8988T (cell line): ENCODE measurements around the gene RGS7.
"Not testable (repeated sequence)": the region's sequence is repeated elsewhere in the genome, so short reads cannot be mapped to it uniquely, and the experiment has no call there.

Source experiments
- DNase-seq: peaks from one replicate; pipeline ENCODE4 v3.0.0; 2011

Gene RGS7

GRCh38 chr1:241202401-241202800, 154.6 kb downstream of the RGS7 start:
- no peak for DNase-seq

GRCh38 chr1:241186716-241187115, 170.3 kb downstream of the RGS7 start:
- DNase-seq, result no peak

- DNase-seq, result no peak
Observed at GRCh38 chr1:241181971-241182370, 175.0 kb downstream of the RGS7 start.

- no peak for DNase-seq
Observed at GRCh38 chr1:241181471-241181870, 175.5 kb downstream of the RGS7 start.

GRCh38 chr1:241180569-241180968, 176.4 kb downstream of the RGS7 start:
- no peak for DNase-seq

GRCh38 chr1:241177660-241178059, 179.3 kb downstream of the RGS7 start:
- no peak for DNase-seq

- no peak for DNase-seq
Observed at GRCh38 chr1:241172486-241172885, 184.5 kb downstream of the RGS7 start.

- no peak for DNase-seq
Observed at GRCh38 chr1:241171991-241172390, 185.0 kb downstream of the RGS7 start.

GRCh38 chr1:241167121-241167630, 189.8 kb downstream of the RGS7 start:
- no peak for DNase-seq

GRCh38 chr1:241166625-241167024, 190.4 kb downstream of the RGS7 start:
- DNase-seq, result no peak

GRCh38 chr1:241165256-241165655, 191.7 kb downstream of the RGS7 start:
- DNase-seq, result not testable (repeated sequence)

- DNase-seq, result no peak
Observed at GRCh38 chr1:241163363-241163762, 193.6 kb downstream of the RGS7 start.

GRCh38 chr1:241161188-241161689, 195.8 kb downstream of the RGS7 start:
- no peak for DNase-seq

- no peak for DNase-seq
Observed at GRCh38 chr1:241157435-241157834, 199.6 kb downstream of the RGS7 start.

- DNase-seq, result no peak
Observed at GRCh38 chr1:241156231-241156965, 200.6 kb downstream of the RGS7 start.

GRCh38 chr1:241145881-241146280, 211.1 kb downstream of the RGS7 start:
- no peak for DNase-seq

GRCh38 chr1:241143765-241144442, 213.1 kb downstream of the RGS7 start:
- no peak for DNase-seq

GRCh38 chr1:241142493-241142892, 214.5 kb downstream of the RGS7 start:
- DNase-seq, result no peak

GRCh38 chr1:241141646-241142045, 215.4 kb downstream of the RGS7 start:
- not testable (repeated sequence) for DNase-seq

GRCh38 chr1:241140670-241141069, 216.3 kb downstream of the RGS7 start:
- no peak for DNase-seq

GRCh38 chr1:241139047-241139446, 218.0 kb downstream of the RGS7 start:
- DNase-seq, result no peak

- no peak for DNase-seq
Observed at GRCh38 chr1:241138248-241138647, 218.8 kb downstream of the RGS7 start.

GRCh38 chr1:241136389-241136788, 220.6 kb downstream of the RGS7 start:
- no peak for DNase-seq

GRCh38 chr1:241131636-241132194, 225.3 kb downstream of the RGS7 start:
- DNase-seq, result no peak
